Stimulated activated memory B cell treated with anti-CD40 and anti-IgM and Interleukin-4, amounts not matched to agents 10 μg/mL and 1 μg/mL and 100 μg/mL, for 72 hours (primary cell): ENCODE measurements around the gene ZDBF2.
"Not testable (repeated sequence)": the region's sequence is repeated elsewhere in the genome, so short reads cannot be mapped to it uniquely, and the experiment has no call there.

Experiments
- ATAC-seq: fragments of 150-1000 bp; cut with Tn5 transposase; 2 replicates; pipeline ENCODE4 v1.10.0; 2021
- H3K27ac Mint-ChIP-seq: one replicate; pipeline ENCODE4 v1.8.0; 2022; ENCODE audit warnings: mild to moderate bottlenecking, mixed read lengths
- H3K27me3 Mint-ChIP-seq: one replicate; pipeline ENCODE4 v1.8.0; 2022; ENCODE audit warnings: mixed read lengths
- H3K36me3 Mint-ChIP-seq: one replicate; pipeline ENCODE4 v1.8.0; 2022; ENCODE audit warnings: mixed read lengths
- H3K4me1 Mint-ChIP-seq: one replicate; pipeline ENCODE4 v1.8.0; 2022; ENCODE audit warnings: mixed read lengths
- H3K4me3 Mint-ChIP-seq: one replicate; pipeline ENCODE4 v1.8.0; 2022; ENCODE audit warnings: mild to moderate bottlenecking, moderate library complexity, mixed read lengths
- H3K9me3 Mint-ChIP-seq: one replicate; pipeline ENCODE4 v1.8.0; 2022; ENCODE audit warnings: mixed read lengths

ZDBF2 gene

GRCh38 chr2:206341396-206341795 is 66.9 kb downstream of the ZDBF2 start:
- Mint-ChIP-seq H3K36me3 (no peaks in the 10 kb centered on the region), H3K9me3 (peaks cover 3% of the 10 kb centered on the region), H3K27ac (no peak overlapping the region), H3K4me3 (no peak overlapping the region), H3K27me3 (peaks cover 9% of the 10 kb centered on the region), H3K4me1 (no peaks in the 10 kb centered on the region)
- ATAC-seq: no peak

GRCh38 chr2:206343144-206343543 is 68.7 kb downstream of the ZDBF2 start:
- no peaks in the 10 kb centered on the region for H3K4me1 Mint-ChIP-seq
- ATAC-seq: no peak
- peaks cover 3% of the 10 kb centered on the region for H3K9me3 Mint-ChIP-seq

GRCh38 chr2:206343816-206344215 is 69.4 kb downstream of the ZDBF2 start:
- H3K4me1 Mint-ChIP-seq: no peaks in the 10 kb centered on the region
- no peak overlapping the region for H3K27ac Mint-ChIP-seq
- no peak overlapping the region for H3K4me3 Mint-ChIP-seq
- H3K27me3 Mint-ChIP-seq: peaks cover 9% of the 10 kb centered on the region
- H3K36me3 Mint-ChIP-seq: no peaks in the 10 kb centered on the region
- ATAC-seq: no peak
- peaks cover 3% of the 10 kb centered on the region for H3K9me3 Mint-ChIP-seq

More at GRCh38 chr2:206343144-206343543, 68.7 kb downstream of the ZDBF2 start:
- no peaks in the 10 kb centered on the region for H3K36me3 Mint-ChIP-seq
- H3K27me3 Mint-ChIP-seq: peaks cover 9% of the 10 kb centered on the region
- no peak overlapping the region for H3K27ac Mint-ChIP-seq
- H3K4me3 Mint-ChIP-seq: no peak overlapping the region

GRCh38 chr2:206345606-206346005 is 71.1 kb downstream of the ZDBF2 start:
- Mint-ChIP-seq H3K4me3 (no peak overlapping the region), H3K4me1 (no peaks in the 10 kb centered on the region), H3K27ac (no peak overlapping the region), H3K27me3 (peaks cover 9% of the 10 kb centered on the region), H3K36me3 (no peaks in the 10 kb centered on the region), H3K9me3 (peaks cover 10% of the 10 kb centered on the region)
- no peak for ATAC-seq

- H3K27me3 Mint-ChIP-seq: peaks cover 9% of the 10 kb centered on the region
- H3K27ac Mint-ChIP-seq: no peak overlapping the region
- no peaks in the 10 kb centered on the region for H3K36me3 Mint-ChIP-seq
- no peaks in the 10 kb centered on the region for H3K4me1 Mint-ChIP-seq
- no peak for ATAC-seq
- H3K9me3 Mint-ChIP-seq: peaks cover 10% of the 10 kb centered on the region
- no peak overlapping the region for H3K4me3 Mint-ChIP-seq
These were observed 74.9 kb downstream of the ZDBF2 start for GRCh38 chr2:206349375-206349774.

- Mint-ChIP-seq H3K27me3 (no peaks in the 10 kb centered on the region), H3K36me3 (no peaks in the 10 kb centered on the region), H3K27ac (no peak overlapping the region), H3K4me1 (no peaks in the 10 kb centered on the region), H3K9me3 (peaks cover 9% of the 10 kb centered on the region), H3K4me3 (no peak overlapping the region)
- ATAC-seq: no peak
These were observed 78.1 kb downstream of the ZDBF2 start for GRCh38 chr2:206352571-206352970.

GRCh38 chr2:206353685-206354084 is 79.2 kb downstream of the ZDBF2 start:
- no peak for ATAC-seq
- H3K36me3 Mint-ChIP-seq: no peaks in the 10 kb centered on the region
- H3K27me3 Mint-ChIP-seq: peaks cover 4% of the 10 kb centered on the region
- H3K27ac Mint-ChIP-seq: no peak overlapping the region
- no peaks in the 10 kb centered on the region for H3K4me1 Mint-ChIP-seq
- H3K9me3 Mint-ChIP-seq: peaks cover 9% of the 10 kb centered on the region
- H3K4me3 Mint-ChIP-seq: no peak overlapping the region

- ATAC-seq: no peak
- H3K4me1 Mint-ChIP-seq: no peaks in the 10 kb centered on the region
- H3K4me3 Mint-ChIP-seq: no peak overlapping the region
- no peaks in the 10 kb centered on the region for H3K36me3 Mint-ChIP-seq
- H3K9me3 Mint-ChIP-seq: peaks cover 9% of the 10 kb centered on the region
- H3K27ac Mint-ChIP-seq: no peak overlapping the region
- peaks cover 8% of the 10 kb centered on the region for H3K27me3 Mint-ChIP-seq
These were observed 79.7 kb downstream of the ZDBF2 start for GRCh38 chr2:206354129-206354528.

- H3K27ac Mint-ChIP-seq, H3K36me3 Mint-ChIP-seq, H3K9me3 Mint-ChIP-seq, ATAC-seq, H3K27me3 Mint-ChIP-seq, H3K4me3 Mint-ChIP-seq, H3K4me1 Mint-ChIP-seq: not testable (repeated sequence)
These were observed 82.4 kb downstream of the ZDBF2 start for GRCh38 chr2:206356840-206357239.

- H3K27me3 Mint-ChIP-seq: peaks cover 11% of the 10 kb centered on the region
- H3K4me3 Mint-ChIP-seq, H3K4me1 Mint-ChIP-seq, H3K9me3 Mint-ChIP-seq, ATAC-seq, H3K27ac Mint-ChIP-seq, H3K36me3 Mint-ChIP-seq: not testable (repeated sequence)
These were observed 86.4 kb downstream of the ZDBF2 start for GRCh38 chr2:206360840-206361239.

GRCh38 chr2:206361407-206362045 is 87.1 kb downstream of the ZDBF2 start:
- Mint-ChIP-seq H3K36me3 (no peaks in the 10 kb centered on the region), H3K4me3 (no peak overlapping the region), H3K27me3 (peaks cover 18% of the 10 kb centered on the region), H3K9me3 (peaks cover 2% of the 10 kb centered on the region), H3K27ac (no peak overlapping the region), H3K4me1 (no peaks in the 10 kb centered on the region)
- ATAC-seq: no peak
